GM13976 (cell line): Measurements from ENCODE around the gene CUTA.

Source experiments
- DNase-seq: peaks from one replicate; pipeline ENCODE4 v3.0.0; 2012; ENCODE audit warnings: low spot score
- in situ Hi-C: fragments of 300-500 bp; cut with MboI; formaldehyde crosslinking; loops from one replicate; pipeline ENCODE4 v1.12.0; 2022; ENCODE audit warnings: low sequenced_read_pairs, mixed read lengths, inconsistent platforms; ENCODE audit not compliant: unreplicated experiment
- TF ChIP-seq, protein P1 (sequence below): IDR thresholded peaks from 2 replicates; pipeline ENCODE4 v1.5.1; 2012; ENCODE audit warnings: borderline replicate concordance, mild to moderate bottlenecking; ENCODE audit not compliant: insufficient read depth; ENCODE audit errors: extremely low read depth, missing control alignments, control extremely low read depth

The CUTA gene

DNA sequence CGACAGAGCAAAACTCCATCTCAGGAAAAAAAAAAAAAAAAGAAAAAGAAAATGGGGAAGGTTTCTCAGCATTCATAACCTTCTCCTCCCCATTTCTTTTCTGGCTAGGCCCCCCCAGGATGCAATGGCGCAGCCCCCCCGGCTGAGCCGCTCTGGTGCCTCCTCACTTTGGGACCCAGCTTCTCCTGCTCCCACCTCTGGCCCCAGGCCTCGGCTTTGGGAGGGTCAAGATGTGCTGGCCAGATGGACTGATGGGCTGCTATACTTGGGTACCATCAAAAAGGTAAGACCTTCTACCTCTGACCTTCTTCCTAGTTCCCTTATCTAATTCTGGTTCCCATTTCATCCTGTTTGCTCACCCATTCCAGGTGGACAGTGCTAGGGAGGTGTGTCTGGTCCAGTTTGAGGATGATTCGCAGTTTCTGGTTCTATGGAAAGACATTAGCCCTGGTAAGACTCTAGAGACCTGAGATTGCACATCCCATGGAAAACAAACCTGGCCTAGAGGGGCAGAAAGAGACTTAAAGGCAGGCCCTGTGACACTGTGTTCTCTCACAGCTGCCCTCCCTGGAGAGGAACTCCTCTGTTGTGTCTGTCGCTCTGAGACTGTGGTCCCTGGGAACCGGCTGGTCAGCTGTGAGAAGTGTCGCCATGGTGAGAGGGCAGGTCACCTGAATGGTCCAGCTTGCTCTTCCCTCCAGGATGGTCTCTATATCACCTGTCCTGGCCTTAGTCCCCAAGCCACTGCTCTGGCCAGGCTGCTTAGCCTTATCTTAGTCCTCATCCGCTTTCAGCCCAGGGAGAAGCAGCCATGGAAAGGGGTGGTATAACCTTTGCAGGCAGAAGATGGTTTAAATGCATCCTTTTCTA, 5.5 kb downstream of the CUTA start:
- no peak for DNase-seq
- TF ChIP-seq, protein P1, sequence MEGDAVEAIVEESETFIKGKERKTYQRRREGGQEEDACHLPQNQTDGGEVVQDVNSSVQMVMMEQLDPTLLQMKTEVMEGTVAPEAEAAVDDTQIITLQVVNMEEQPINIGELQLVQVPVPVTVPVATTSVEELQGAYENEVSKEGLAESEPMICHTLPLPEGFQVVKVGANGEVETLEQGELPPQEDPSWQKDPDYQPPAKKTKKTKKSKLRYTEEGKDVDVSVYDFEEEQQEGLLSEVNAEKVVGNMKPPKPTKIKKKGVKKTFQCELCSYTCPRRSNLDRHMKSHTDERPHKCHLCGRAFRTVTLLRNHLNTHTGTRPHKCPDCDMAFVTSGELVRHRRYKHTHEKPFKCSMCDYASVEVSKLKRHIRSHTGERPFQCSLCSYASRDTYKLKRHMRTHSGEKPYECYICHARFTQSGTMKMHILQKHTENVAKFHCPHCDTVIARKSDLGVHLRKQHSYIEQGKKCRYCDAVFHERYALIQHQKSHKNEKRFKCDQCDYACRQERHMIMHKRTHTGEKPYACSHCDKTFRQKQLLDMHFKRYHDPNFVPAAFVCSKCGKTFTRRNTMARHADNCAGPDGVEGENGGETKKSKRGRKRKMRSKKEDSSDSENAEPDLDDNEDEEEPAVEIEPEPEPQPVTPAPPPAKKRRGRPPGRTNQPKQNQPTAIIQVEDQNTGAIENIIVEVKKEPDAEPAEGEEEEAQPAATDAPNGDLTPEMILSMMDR: no peak
- in situ Hi-C loops: no loop called here

DNA sequence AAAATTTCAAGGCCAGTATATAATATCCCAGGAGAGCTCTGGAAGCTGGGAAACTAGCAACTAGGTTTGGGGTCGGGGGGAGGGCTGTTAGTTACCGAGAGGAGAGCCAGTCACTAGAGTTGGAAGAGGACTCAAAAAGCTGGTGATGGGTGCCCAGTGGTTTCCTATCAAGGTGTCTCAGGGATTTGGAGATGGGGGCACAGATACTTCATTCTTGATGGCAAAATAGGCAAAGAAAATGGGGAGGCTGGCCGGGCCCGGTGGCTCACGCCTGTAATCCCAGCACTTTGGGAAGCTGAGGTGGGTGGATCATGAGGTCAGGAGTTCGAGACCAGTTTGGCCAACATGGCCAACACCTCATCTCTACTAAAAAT, 6.3 kb downstream of the CUTA start:
- no peak for DNase-seq
- in situ Hi-C loops: no loop called here
- TF ChIP-seq, protein P1: no peak

DNA sequence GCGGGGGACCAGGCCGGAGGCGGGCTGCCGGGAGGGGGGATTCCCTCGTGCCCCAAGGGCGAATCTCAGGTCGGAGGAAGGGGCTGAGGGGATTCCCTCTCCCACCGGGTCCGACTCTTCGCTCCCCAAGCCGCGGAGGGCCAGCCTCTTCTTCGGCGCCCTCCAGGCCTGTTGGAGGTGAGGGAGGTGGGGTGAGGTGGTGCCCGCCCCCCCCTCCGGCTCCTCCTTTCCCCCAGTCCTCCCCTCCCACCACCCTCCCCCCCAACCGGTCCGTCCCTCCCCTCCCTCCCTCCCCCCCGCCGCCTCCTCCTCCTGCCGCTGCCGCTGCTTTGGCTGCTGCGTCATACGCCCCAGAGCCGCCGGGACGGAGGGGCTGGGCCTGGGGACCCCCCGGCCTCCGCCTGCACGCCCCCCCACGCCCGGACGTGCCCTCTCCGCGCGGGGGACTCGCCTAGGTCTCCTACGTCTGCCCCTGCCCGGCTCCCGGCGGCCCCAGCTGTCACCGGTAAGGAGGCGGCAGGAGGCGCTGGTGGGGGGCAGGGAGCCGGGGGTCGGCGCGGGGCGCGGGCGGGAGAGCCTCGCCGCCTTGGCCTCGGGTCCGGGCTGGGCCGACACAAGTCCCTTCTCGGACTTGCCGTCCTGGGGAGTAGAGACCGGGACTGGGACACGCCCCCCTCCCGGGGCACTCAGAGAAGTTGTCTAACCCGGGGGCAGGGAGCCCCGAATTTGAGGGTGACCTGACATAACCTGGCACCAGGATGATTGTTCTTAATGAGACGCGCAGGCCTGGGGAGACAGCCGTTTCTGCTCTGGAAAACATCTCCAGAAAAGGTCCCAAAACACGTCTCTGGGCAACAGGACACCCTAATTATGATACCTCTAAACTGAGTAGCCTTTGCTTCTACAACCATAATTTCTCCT, 6.9 kb downstream of the CUTA start, which contains the start of gene PHF1:
PHF1 (plus strand) TSS at position 304 of the 921 bp plus-strand sequence. CDS start 1,250 bp downstream, outside the sequence.
- TF ChIP-seq, protein P1: no peak
- peak; percentile 89 for DNase-seq
- in situ Hi-C loops: no loop called here

DNA sequence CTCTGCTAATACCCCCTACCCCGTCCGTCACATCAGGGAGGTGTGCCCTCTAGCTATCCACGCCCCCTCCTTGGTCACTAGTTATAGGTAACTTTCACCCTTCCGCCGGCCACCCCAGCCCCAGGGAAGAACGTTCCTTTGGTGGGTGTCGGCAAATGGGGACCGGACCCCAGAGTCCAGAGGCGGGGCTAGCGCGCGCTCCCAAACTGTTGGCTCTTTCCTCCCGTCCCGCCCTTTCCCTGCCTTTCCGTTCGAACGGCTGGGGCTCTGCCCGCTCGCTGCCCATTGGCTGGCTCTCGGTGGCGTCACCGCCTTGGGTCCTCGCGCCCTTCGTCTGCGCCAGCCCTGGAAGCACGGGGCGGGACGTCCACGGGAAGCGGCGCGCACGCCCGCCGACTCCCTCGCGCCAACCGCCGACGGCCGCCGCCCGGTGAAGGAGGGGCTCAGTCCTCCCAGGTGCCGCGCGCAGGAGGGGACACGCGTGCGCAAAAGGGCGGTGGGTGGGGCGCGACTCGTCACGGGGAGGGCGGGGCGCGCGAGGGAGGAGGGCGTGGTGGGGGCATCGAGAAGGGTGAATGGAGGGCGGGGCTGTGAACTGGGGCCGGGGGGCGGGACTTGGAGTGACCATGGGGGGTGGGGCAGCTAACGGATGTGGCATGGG, 7.7 kb downstream of the CUTA start:
- peak; percentile 99 for DNase-seq
- in situ Hi-C loops: no loop called here
- TF ChIP-seq, protein P1: no peak

DNA sequence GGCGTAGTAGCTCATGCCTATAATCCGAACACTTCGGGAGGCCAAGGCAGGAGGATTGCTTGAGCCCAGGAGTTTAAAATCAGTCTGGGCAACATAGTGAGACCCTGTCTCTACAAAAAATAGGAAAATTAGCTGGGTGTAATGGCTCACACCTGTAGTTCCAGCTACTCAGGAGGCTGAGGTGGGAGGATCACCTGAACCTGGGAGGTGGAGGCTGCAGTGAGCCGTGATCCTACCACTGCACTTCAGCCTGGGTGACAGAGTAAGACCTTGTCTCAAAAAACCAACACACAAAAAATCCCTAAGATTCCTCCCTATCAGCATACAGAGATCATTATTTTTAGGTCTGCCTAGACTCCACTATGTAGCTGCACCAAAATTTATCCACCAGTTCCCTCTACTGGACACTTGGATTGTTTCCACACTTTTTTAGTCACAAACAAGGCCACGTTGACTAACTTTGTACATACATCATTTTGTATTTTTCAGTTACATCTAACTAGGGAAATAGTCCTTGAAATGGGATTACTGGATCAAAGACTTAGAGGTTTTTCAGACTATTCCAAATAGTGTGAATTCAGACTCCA, 10.7 kb downstream of the CUTA start:
- no peak for DNase-seq
- in situ Hi-C loops: no loop called here
- TF ChIP-seq, protein P1: no peak

DNA sequence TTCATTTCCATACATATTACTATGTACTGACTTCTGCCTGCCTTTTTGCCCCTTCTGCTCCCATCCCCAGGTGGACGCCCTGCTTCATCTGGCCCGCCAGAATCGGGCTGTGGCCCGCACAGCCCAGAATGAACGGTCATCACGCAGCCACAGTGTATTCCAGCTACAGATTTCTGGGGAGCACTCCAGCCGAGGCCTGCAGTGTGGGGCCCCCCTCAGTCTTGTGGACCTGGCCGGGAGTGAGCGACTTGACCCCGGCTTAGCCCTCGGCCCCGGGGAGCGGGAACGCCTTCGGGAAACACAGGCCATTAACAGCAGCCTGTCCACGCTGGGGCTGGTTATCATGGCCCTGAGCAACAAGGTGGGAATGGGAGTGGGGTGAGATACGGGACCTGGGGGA, 11.8 kb downstream of the CUTA start:
- in situ Hi-C loops: no loop called here
- DNase-seq: no peak
- TF ChIP-seq, protein P1: no peak
